Esophagus squamous epithelium (tissue), 5 donors: ENCODE measurements around the gene COPZ1. TPM values are rescaled to one million over a fixed set of nuclear protein-coding genes. Genes with fewer than 3 reads are reported as not detected.

Experiments used
- DNase-seq: peaks from one replicate; lab custom pipeline; 2025; lab: John Stamatoyannopoulos, UW
- H3K27ac ChIP-seq, 4 donors: fragments of 200-600 bp; sonication (generic); one replicate each; pipeline ENCODE4 v1.5.1; 2016 to 2019; ENCODE audit warnings: mild to moderate bottlenecking in 1 of 4
- H3K27me3 ChIP-seq, 4 donors: fragments of 200-600 bp; sonication (generic); 1 replicate in 3 of 4; 2 replicates in 1 of 4; pipeline versions ENCODE4 v1.5.1 to v1.6.0; 2017 to 2021; ENCODE audit warnings: antibody characterized with exemption in 1 of 4
- H3K36me3 ChIP-seq, 3 donors: fragments of 200-600 bp; sonication (generic); one replicate each; pipeline ENCODE4 v1.5.1; 2016 to 2019
- H3K4me1 ChIP-seq, 3 donors: fragments of 200-600 bp; sonication (generic); one replicate each; pipeline ENCODE4 v1.5.1; 2017 to 2019
- H3K4me3 ChIP-seq, 4 donors: fragments of 200-600 bp; sonication (generic); 1 replicate in 3 of 4; 2 replicates in 1 of 4; pipeline ENCODE4 v1.5.1; 2016 to 2019; ENCODE audit warnings: mild to moderate bottlenecking in 2 of 4, moderate library complexity in 1 of 4
- H3K9me3 ChIP-seq, 3 donors: fragments of 200-600 bp; sonication (generic); one replicate each; pipeline ENCODE4 v1.5.1; 2016 to 2019
- POLR2A ChIP-seq, 4 donors: fragments of 450-650 bp; IDR thresholded peaks; one replicate each; pipeline ENCODE4 v1.6.1; 2017; ENCODE audit warnings: antibody characterized with exemption in 4 of 4, mild to moderate bottlenecking in 4 of 4, moderate library complexity in 3 of 4
- WGBS, 2 donors: methylation state at CpG; one replicate each; pipeline ENCODE4 v1.1.5; 2018; 5-methylcytosine and 5-hydroxymethylcytosine counted together
- intact Hi-C: fragments of 100-400 bp; cut with DNase I; formaldehyde crosslinking; loops from one replicate; pipeline ENCODE4 v1.15.0; 2022
- total RNA-seq, 4 donors: library from RNA; depleted of rRNA; stranded (reverse); fragments of >200 nt; gene quantifications; one replicate each; pipeline ENCODE4 v1.1.0, GENCODE V29; 2016
- TF ChIP-seq, protein P1 (sequence below), 6 experiments: fragments of 450-650 bp in 4 of 6; fragments of 200-600 bp in 2 of 6; sonication (generic) in 2 of 6; IDR thresholded peaks; one replicate each; pipeline ENCODE4 v1.5.1; 2016 to 2019; ENCODE audit warnings: antibody characterized with exemption in 6 of 6, mild to moderate bottlenecking in 4 of 6, moderate library complexity in 4 of 6
- donor health status: DM: yes; HTN: yes; CAD: no.

Gene COPZ1
- total RNA-seq, 4 donors from 2014 or later: 68.1 to 153 (median 97.9) TPM

DNA sequence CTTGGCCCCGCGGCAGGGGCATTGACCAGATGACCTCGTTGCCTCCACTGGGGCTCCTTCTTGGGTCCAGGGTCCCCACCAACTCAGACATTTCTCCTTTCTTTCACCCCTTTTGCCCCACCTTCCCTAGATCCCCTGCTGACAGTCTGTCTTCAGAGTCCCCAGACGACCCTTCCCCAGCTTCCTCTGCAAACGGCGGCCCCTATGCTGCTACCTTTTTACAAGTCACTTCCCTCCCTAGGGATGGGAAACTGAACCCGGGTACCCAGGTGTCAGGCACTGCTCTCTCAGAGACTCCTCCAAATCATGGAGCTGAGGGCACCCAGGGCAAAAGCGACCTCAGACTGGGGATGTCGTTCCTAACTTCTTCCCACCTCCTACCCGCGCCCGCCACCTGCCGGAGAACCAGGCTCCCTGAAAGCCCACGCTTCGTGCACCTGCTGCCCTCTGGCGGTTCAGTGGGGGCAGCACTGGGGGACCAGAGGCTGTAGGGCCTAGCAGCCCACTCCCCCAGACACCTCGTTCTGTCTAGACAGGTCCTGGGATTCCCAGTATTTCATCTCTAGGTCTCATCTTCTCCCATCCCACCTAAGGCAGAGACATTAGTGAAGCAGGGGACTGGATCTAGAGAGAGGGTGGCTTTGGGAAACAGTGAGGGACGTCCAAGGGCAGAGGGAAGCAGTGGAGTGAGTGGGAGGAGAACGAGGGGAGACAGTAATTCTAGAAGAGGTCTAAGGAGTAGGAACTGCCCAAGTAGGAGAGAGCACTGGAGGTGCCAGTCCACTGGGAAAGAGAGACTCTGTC, 54.7 kb downstream of the COPZ1 start:
- Histone ChIP-seq H3K4me1 (peaks cover 17 to 85% (median 43%) of the 10 kb centered on the region in 3 donors), H3K36me3 (peaks cover 0 to 88% (median 8%) of the 10 kb centered on the region in 3 donors), H3K27me3 (no peaks in the 10 kb centered on the region), H3K9me3 (no peaks in the 10 kb centered on the region), H3K27ac (peak overlapping the region; percentile 56 to 84 (median 78)), H3K4me3 (peak overlapping the region in 3 of 4 donors; percentile 45 to 61 (median 49))
- DNase-seq: peak; percentile 49
- TF ChIP-seq POLR2A (IDR thresholded peaks at IDR 0.05): no peak
- TF ChIP-seq, protein P1, sequence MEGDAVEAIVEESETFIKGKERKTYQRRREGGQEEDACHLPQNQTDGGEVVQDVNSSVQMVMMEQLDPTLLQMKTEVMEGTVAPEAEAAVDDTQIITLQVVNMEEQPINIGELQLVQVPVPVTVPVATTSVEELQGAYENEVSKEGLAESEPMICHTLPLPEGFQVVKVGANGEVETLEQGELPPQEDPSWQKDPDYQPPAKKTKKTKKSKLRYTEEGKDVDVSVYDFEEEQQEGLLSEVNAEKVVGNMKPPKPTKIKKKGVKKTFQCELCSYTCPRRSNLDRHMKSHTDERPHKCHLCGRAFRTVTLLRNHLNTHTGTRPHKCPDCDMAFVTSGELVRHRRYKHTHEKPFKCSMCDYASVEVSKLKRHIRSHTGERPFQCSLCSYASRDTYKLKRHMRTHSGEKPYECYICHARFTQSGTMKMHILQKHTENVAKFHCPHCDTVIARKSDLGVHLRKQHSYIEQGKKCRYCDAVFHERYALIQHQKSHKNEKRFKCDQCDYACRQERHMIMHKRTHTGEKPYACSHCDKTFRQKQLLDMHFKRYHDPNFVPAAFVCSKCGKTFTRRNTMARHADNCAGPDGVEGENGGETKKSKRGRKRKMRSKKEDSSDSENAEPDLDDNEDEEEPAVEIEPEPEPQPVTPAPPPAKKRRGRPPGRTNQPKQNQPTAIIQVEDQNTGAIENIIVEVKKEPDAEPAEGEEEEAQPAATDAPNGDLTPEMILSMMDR (IDR thresholded peaks at IDR 0.05): peak; percentile 96 to 100 (median 99)
- intact Hi-C loops: no loop called here
- WGBS, 2 donors: 12 to 26% methylated on average over 13 to 16 of the region's 19 CpGs

DNA sequence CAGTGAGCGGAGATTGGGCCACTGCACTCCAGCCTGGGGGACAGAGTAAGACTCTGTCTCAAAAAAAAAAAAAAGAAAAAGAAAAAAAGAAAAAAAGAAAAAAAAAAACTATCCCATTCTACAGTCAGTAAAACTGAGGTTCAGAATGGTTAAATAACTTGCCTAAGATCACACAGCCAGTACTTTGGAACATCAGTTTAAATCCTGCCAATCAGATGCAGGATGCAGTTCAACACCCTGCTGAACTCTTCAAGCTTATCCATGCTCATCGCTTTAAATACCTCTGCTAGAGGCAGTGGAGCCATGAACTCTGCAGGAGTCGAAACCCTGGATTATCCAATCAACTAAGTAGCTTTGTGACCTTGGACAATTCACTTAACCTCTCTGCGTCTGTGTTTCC, 56.2 kb downstream of the COPZ1 start:
- H3K4me3 ChIP-seq: no peak overlapping the region
- DNase-seq: no peak
- TF ChIP-seq, protein P1 (IDR thresholded peaks at IDR 0.05): no peak
- no peak for TF ChIP-seq POLR2A (IDR thresholded peaks at IDR 0.05)
- WGBS, 2 donors: 87 to 90% methylated on average over 4 of the region's 4 CpGs
- peaks cover 18 to 85% (median 43%) of the 10 kb centered on the region in 3 donors for H3K4me1 ChIP-seq
- H3K36me3 ChIP-seq: peaks cover 0 to 73% (median 8%) of the 10 kb centered on the region in 3 donors
- no peak overlapping the region for H3K27ac ChIP-seq
- no peaks in the 10 kb centered on the region for H3K9me3 ChIP-seq
- intact Hi-C loops: no loop called here
- H3K27me3 ChIP-seq: no peaks in the 10 kb centered on the region

GRCh38 chr12:54383041-54383609, 58.2 kb downstream of the COPZ1 start:
- Histone ChIP-seq H3K9me3 (no peaks in the 10 kb centered on the region), H3K27me3 (no peaks in the 10 kb centered on the region), H3K4me3 (no peak overlapping the region), H3K4me1 (peaks cover 30 to 85% (median 45%) of the 10 kb centered on the region in 3 donors), H3K36me3 (peaks cover 0 to 56% (median 5%) of the 10 kb centered on the region in 3 donors), H3K27ac (peak overlapping the region; percentile 66 to 97 (median 86))
- intact Hi-C loops: no loop called here
- WGBS, 2 donors: 56 to 57% methylated on average over 3 of the region's 3 CpGs
- TF ChIP-seq POLR2A (IDR thresholded peaks at IDR 0.05): no peak
- TF ChIP-seq, protein P1 (IDR thresholded peaks at IDR 0.05): no peak
- DNase-seq: no peak

DNA sequence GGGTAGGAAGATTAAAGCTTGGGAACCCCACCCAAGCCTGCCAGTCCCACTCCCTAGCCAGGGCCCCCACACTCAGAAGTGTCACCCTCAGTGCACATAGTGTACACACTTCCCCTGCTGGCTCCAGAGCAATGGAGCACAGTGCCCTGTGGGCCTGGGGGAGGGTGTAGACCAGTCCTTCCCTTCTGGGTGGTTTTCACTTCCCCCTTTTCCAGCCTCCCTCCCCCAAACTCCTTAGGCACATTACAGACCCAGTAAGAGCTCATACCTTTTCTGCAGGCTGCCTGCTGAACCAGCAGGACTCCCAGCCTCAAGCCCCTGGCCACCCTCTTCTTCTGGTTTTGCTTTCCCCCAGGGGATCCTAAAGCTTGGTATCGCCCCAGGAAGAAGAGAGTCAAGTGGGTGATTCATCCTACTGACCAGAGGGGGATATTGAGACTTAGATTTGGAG, 59.7 kb downstream of the COPZ1 start, which contains the start of gene ZNF385A:
Gene ZNF385A, minus strand, starts transcription at position 143 of the 451 bp plus-strand sequence. CDS start 219 bp downstream, outside the sequence.
- peak within 1 kb of the TSS; percentile 66 to 97 (median 86) for H3K27ac ChIP-seq
- WGBS, 2 donors: 40% methylated on average over 1 of the region's 1 CpG; no CpG with 5 or more reads in 1 of the 2 donors
- H3K4me1 ChIP-seq: peaks cover 39 to 85% (median 53%) of the 10 kb centered on the region in 3 donors
- no peaks in the 10 kb centered on the region for H3K9me3 ChIP-seq
- peak in 1 of 4 donors; percentile 26 for TF ChIP-seq POLR2A (IDR thresholded peaks at IDR 0.05)
- TF ChIP-seq, protein P1 (IDR thresholded peaks at IDR 0.05): no peak
- H3K4me3 ChIP-seq: peak within 1 kb of the TSS in 1 of 4 donors; percentile 7
- H3K36me3 ChIP-seq: peaks cover 0 to 49% (median 5%) of the 10 kb centered on the region in 3 donors
- no peaks in the 10 kb centered on the region for H3K27me3 ChIP-seq
- no peak for DNase-seq
- intact Hi-C loops: no loop called here
